ENCODE results near the gene SLC6A17. TPM values are rescaled to one million over a fixed set of nuclear protein-coding genes. Genes with fewer than 3 reads are reported as not detected.
A peak's percentile ranks its signal among the peaks of the same experiment; 100 is the strongest.

Gene SLC6A17
- total and polyA plus RNA-seq, 9 of the 15 experiments (the other 6 are each of a cell fraction or from before 2014, with no cell fraction given): not detected

DNA sequence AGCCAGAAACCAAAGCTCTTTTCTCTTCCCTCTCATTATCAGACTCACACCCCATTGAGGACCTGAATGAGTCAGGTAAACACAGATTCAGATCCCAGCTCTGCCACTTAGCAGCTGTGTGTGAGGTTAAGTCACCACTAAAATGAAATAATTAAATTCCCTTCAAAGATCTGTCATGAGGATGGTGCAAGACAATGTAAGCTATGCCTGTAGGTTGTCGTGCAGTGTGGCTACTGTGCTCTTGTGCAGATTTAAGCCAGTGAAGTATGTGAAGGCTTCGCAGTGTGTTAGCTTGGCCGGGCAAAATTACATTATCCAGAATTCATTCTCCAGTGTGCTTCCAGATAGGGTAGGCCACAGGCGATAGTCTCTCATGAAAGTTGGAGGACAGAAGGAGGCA, 24.5 kb upstream of the SLC6A17 start:
- ChIA-PET POLR2A (no interaction called here), CTCF (ENCODE audit: low intra/inter-chr PET ratio) (no interaction called here)
- FAIRE-seq (no peak), DNase-seq (ENCODE audit: extremely low read depth in 1 of 4, low spot score in 3 of 4) (no peak), ATAC-seq (no peak)
- no peak overlapping the region for H2AFZ ChIP-seq (ENCODE audit: low read depth, low read length)
- H4K20me1 ChIP-seq (replicated peaks; ENCODE audit: control insufficient read depth, insufficient read depth, low read length): no peaks in the 10 kb centered on the region
- WGBS (ENCODE audit: insufficient coverage, low coverage, missing lambda C conversion rate): 4% methylated on average over 4 of the region's 4 CpGs
- no peaks in the 10 kb centered on the region for H3K36me3 ChIP-seq (ENCODE audit: control insufficient read depth, insufficient read depth, low read length)
- H3K4me2 ChIP-seq (ENCODE audit: insufficient read depth, low read length): no peak overlapping the region
- H3K4me1 ChIP-seq (replicated peaks in 1 of 2; ENCODE audit: control insufficient read depth in 2 of 2, insufficient read depth in 2 of 2, low read length in 2 of 2): peaks cover 0 to 4% of the 10 kb centered on the region in 2 experiments; a peak in 2 of 5 replicates
- H3K27ac ChIP-seq (ENCODE audit: extremely low read depth, low read depth, low read length): no peak overlapping the region
- in situ Hi-C loops (cut with MboI) (no loop called here), intact Hi-C loops (cut with micrococcal nuclease) (no loop called here)
- H3K9ac ChIP-seq (ENCODE audit: insufficient read depth in 1 of 2, low read depth in 2 of 2, low read length in 2 of 2): no peak overlapping the region
- no peaks in the 10 kb centered on the region for H3K9me1 ChIP-seq (ENCODE audit: control insufficient read depth, insufficient read depth, low read length)
- no peak overlapping the region for H3K4me3 ChIP-seq
- H3K27me3 ChIP-seq (ENCODE audit: control insufficient read depth in 2 of 2, insufficient read depth in 2 of 2, low read length in 2 of 2): peaks cover 17 to 24% of the 10 kb centered on the region in 2 experiments
- no TSS peak for BruUV-seq (replicated peaks)
- H3K9me3 ChIP-seq (replicated peaks; ENCODE audit: control insufficient read depth, insufficient read depth, low read depth, low read length): peaks cover 2% of the 10 kb centered on the region
- no peaks in the 10 kb centered on the region for H3K79me2 ChIP-seq (ENCODE audit: control insufficient read depth, insufficient read depth, low read length)
- TF ChIP-seq CCNT2 (IDR thresholded peaks at IDR 0.05; ENCODE audit: borderline replicate concordance, extremely low read depth, insufficient read length, low read depth, low read length): no peak
- no peak for TF ChIP-seq EP400 (IDR thresholded peaks at IDR 0.05)
- TF ChIP-seq ZNF445 (CRISPR knock-in tag; IDR thresholded peaks at IDR 0.05; ENCODE audit: low read depth): no peak
- no peak for TF ChIP-seq BHLHE40 (IDR thresholded peaks at IDR 0.05; ENCODE audit: low read length)
- TF ChIP-seq CEBPG (CRISPR knock-in tag; IDR thresholded peaks at IDR 0.05): no peak
- peak in 1 of 2 experiments; percentile 63; a peak in 2 of 4 replicates for TF ChIP-seq CEBPG (tag; conservative IDR thresholded peaks at IDR 0.05 in 1 of 2, IDR thresholded peaks at IDR 0.05 in 1 of 2)
- TF ChIP-seq PRDM10 (IDR thresholded peaks at IDR 0.05; ENCODE audit: partially characterized antibody): no peak
- TF ChIP-seq ZNF668 (CRISPR knock-in tag; IDR thresholded peaks at IDR 0.05): no peak
- TF ChIP-seq NFE2 (IDR thresholded peaks at IDR 0.05; ENCODE audit: low read depth): no peak
- no peak for TF ChIP-seq SIX5 (IDR thresholded peaks at IDR 0.05; ENCODE audit: borderline replicate concordance in 1 of 2, insufficient read depth in 1 of 2, low read depth in 1 of 2, low read length in 2 of 2)
- TF ChIP-seq EWSR1 (IDR thresholded peaks at IDR 0.05; ENCODE audit: borderline replicate concordance, low read depth, partially characterized antibody): no peak
- TF ChIP-seq ZBTB11 (CRISPR knock-in tag; IDR thresholded peaks at IDR 0.05): no peak
- no peak for TF ChIP-seq BRCA1 (IDR thresholded peaks at IDR 0.05)
- no peak for TF ChIP-seq BRCA1 (CRISPR knock-in tag; IDR thresholded peaks at IDR 0.05)
- TF ChIP-seq NFIC (IDR thresholded peaks at IDR 0.05): 0 out of 2 replicates have a peak, but pooled peaks have one; percentile 7
- TF ChIP-seq RFX1 (IDR thresholded peaks at IDR 0.05): no peak
- no peak for TF ChIP-seq ZNF644 (tag; IDR thresholded peaks at IDR 0.05; ENCODE audit: low read depth)

Measured in K562 (cell line).